ENCODE measurements around the gene CTIF. TPM values are rescaled to one million over a fixed set of nuclear protein-coding genes. Genes with fewer than 3 reads are reported as not detected.

Gene CTIF
- total RNA-seq, 2 donors from 2014 or later, result 64.9 to 70.6 TPM

DNA sequence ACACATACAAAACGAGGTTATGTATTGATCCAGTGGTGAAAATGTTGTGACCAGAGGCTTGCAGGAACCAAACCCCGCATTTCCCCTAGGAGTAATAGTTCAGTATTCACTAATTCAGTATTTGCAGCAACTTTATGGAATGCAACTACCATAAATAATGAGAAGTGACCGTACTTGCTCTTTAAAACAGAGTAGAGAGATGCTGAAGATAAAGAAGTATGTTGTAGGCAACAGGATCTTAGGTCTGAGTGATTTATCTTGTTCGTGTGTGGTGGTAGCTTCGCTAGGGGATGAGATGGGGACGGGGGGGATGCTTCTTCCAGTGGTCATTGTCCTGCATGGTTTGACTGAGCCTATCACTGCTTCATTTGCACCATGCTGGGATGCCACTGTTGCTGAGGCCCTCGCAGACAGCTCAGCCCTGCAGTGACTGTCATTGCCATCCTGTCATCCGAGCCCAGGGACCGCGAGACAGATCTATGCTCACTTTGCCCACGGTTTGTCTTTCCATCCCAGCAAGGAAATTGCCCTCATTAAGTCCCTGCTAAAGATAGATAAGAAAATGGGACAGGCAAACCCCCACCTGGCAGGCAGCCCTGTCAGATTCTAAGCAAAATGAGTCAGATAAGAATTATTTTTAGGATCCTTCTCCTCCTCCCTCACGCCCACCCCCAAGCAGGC is 181.3 kb downstream of the CTIF start:
- ATAC-seq (peak in 1 of 2 donors; percentile 23), DNase-seq (no peak)
- intact Hi-C loops (cut with DNase I), result loop anchor here (5.0 to 10.0 kb wide), 5 partner anchors 47 to 695 kb away; partner anchors contain the start of gene SMAD7 (in 1 of the 2)

DNA sequence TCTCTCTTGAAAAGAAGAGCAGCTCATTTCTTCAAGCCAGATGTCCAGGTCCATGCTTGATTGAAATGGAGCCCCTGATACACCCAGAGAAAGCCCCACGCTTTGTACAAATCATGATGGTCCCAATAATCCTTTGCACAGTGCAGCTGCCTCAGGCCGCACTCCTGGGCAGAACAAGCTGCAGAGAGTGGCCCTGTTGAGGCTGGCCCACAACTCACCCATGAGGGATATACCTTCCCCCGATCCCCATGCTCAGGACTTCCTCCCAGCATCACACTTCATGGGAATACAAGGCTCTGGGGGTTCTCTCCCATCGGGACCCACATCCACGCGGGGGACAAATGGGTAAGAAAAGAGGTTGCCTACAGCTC is 181.8 kb downstream of the CTIF start:
- DNase-seq (no peak), ATAC-seq (no peak)
- intact Hi-C loops (cut with DNase I), result no loop called here

DNA sequence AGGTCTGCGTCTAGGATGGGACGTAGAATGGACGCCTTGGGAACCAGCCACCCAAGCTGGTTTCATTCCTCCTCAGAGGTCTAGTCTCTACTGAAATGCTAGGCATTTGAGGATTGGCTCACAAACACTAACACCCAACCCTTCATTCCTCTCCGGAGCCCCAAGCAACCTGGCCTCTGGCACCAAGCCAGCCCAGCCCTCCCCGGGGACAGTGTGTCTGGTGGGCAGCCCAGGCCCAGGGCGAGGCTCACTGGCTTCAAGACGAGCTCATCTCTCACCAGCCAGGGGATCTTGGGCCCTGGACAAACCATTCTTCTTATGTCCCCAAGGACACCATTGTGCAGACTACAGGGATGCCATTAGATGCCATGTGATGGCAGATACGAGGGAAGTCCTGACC is 182.5 kb downstream of the CTIF start:
- no peak for ATAC-seq
- intact Hi-C loops (cut with DNase I), result no loop called here
- no peak for DNase-seq

DNA sequence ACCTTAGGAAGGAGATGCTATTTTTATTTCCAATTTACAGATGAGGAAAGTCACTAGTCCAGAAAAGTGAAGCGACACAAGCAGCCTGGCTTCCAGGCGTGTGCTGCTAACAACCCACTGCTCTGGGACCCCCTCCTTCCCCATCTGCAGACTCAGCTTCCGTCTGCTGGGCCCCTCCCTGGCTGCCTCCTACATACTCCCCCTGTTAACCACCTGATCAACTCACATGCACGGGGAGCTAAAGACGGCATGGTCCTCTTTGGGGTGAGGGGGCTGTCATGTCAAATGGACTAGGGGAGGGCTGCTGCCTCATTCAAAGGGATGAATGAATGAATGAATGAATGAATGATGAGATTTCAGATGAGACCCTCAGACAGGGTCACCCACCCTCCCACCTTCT is 184.2 kb downstream of the CTIF start:
- DNase-seq (no peak), ATAC-seq (no peak)
- intact Hi-C loops (cut with DNase I), result no loop called here

DNA sequence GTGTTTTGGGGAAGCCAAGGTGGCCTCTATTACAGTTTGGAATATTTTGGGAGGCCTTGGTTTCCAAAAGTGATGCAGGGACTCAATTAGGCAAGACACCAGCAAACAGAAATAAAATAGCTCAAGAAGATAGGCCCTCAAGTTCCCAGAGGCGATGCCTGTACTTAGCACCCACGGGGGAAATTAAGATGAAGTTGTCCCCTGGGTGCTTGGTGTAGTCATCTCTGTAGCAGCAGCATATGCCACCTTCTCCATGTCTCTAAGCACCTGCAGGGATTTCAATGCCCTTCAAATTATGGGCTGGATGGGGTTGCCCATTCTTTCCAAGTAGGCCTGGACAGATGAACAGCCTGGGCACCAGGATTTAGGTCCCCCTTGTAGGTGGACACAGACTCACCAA is 185.0 kb downstream of the CTIF start:
- no peak for ATAC-seq
- intact Hi-C loops (cut with DNase I), result no loop called here
- DNase-seq, result no peak

DNA sequence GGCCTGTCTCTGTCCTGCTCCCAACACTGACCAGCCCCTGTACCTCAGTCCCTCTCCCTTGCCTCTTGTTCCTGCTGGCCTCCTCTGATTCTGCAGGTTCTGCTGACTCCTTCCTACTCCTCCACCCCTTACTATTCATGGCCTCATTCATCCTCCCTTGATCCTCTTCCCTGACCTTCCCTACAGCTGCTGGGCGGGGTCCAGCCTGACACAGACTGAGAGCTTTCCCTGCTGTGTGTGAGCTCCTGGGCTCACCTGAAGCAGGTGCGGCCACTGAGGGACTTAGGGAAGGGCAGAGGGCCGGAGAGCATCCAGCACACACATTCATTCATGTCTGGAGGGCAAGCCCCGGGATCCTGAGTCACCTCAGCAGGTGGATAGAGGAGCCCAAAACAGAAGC is 185.6 kb downstream of the CTIF start:
- DNase-seq (no peak), ATAC-seq (no peak)
- intact Hi-C loops (cut with DNase I), result no loop called here

DNA sequence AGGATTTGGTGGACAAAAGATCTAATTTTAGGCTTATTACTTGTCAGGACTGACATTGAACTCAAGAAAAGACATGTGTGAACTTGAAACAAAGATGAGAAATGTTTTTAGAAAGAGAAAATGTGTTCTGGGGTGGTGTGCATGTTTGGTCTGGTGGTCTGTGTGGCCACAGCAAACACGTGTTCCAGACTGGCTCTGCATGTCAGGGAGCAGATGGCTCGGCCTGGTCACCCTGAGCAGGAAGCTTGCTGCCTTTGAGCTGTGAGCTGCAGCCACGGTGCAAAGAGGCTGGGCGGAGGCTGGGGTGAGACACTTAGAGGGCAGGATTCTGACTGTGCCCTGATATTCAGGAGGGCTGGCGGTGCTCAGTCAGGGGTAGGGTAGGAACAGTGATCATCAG is 186.1 kb downstream of the CTIF start:
- intact Hi-C loops (cut with DNase I), result no loop called here
- ATAC-seq (no peak), DNase-seq (no peak)

DNA sequence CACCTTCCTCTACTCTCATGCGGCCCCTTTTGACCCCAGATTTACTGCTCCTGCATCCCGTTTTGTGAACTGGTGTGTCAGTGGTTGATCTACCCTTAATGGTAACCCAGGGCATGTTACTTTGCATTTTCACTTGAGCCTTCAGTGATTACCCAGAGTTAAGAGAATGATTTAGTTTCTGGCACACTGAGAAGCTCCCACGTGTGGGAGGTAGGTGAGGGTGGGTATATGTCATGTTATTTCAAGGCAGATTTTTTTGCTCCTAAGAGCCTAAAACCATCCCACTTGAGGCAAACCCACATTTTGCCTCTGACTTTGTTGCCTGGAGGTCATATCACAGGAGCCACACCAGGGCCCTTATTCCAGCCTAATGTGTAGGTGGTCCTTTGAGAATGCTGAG is 186.7 kb downstream of the CTIF start:
- no peak for ATAC-seq
- DNase-seq, result no peak
- intact Hi-C loops (cut with DNase I), result no loop called here

DNA sequence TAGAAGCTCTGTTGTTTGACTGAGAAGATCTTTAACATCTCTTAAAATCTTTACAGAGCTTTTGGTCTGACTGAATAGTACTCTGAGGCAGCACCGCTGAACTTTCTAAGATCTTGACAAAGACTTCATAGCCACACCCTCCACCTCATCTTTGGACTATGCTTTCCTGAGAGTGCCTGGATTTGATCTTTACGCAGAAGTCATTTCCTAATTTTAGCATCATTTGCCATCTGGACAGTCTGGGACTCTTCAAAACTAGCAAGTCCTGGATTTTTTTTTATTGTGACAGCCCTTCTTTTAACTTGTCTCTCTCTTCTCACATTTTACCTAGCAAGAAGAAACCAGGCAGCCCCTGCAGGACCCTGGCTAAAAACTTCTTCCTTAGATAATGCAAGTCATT is 188.8 kb downstream of the CTIF start:
- intact Hi-C loops (cut with DNase I), result no loop called here
- ATAC-seq, result peak; percentile 30 to 55
- peak; percentile 6 for DNase-seq

DNA sequence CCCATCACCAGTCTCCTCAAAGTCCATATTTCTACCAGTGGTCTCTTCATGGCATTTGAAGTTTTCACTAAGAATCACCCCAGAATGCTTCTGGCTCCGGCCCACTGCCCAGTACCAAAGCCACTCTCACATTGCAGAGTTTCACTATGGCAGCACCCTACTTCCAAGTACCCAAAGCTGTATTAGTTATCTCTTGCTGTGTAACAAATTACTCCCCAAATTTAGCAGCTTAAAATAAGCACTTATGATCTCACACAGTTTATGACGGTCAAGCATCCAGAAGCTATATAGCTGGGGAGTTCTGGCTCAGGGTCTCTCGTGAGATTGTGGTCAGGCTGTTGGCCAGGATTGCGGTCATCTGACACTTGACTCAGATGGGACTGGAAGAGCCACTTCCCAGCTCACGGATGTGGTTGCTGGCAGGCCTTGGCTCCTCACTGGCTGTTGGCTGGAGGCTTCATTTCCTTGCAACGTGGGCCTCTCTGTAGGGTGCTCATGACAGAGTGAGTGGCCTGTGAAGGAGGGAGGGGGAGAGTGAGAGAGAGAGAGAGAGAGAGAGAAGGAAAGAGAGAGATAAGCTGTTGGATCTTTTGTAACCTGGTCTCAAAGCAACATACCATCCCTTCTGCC is 189.5 kb downstream of the CTIF start:
- peak; percentile 56 to 88 for ATAC-seq
- intact Hi-C loops (cut with DNase I), result no loop called here
- peak; percentile 70 for DNase-seq

DNA sequence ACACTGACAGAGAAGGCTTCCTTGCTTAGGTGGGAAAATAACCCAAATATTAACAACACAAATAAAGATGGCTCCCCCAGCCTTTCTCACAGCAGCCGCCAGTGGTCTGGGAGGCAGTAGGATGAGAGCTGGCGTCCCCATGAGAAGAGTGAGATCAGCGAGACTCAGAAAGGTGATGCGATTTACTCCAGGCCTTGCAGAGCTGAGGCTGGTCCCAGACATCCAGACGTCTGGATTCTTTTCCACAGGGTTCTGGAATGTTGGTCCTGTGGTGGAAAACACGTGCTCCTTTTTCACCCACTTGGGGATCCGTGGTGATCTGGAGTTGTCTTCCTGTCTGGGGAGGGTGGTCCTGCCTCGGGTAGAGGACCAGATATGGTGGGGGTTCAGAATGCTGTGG is 190.6 kb downstream of the CTIF start:
- intact Hi-C loops (cut with DNase I), result no loop called here

DNA sequence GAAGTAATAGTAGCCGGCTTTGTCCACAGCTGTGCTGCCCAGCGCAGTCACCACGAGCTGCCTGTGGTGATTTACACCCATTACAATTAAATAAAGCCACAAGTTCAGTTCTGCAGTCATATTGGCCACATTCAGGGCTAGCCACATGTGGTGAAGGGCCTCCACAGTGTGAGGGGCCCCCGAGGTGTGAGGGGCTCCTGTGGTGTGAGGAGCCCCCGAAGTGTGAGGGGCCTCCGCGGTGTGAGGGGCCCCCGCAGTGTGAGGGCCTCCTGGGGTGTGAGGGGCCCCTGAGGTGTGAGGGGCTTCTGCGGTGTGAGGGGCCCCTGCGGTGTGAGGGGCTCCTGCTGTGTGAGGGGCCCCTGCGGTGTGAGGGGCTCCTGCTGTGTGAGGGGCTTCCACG is 191.2 kb downstream of the CTIF start:
- intact Hi-C loops (cut with DNase I), result no loop called here
- no peak for ATAC-seq
- peak; percentile 5 for DNase-seq

More for the DNA sequence above, 190.6 kb downstream of the CTIF start:
- ATAC-seq, result no peak
- DNase-seq, result peak; percentile 2

DNA sequence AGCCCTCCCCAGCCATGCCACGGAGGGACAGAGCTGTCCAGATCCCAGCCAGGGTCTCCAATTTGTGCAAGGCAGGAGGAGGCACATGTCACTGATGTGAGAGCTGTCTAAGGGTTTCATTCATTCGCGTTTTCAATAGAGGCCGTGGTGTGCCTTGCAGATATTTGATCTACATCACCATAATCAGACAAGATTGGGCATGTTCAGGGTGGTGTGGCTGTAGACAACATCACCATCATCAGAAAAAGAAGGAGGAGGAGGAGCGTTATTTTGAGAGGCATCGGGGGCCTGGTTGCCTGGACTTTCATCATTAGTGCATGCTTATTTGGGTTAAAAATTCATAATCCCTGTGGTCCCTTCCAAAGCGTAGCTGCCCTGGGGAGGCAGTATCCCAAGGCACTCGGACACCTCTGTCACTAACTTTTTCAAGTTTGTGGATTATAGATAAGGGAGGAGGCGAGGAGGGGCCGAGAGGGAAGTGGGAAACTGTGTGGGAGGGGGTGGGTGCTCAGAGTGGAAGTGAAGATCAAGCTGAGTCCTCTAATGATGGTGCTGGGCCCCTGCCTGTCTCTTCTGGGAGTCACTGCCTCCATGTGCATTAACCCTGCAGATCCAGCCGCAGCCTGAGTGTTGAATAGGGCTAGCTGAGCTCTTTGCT is 194.1 kb downstream of the CTIF start:
- intact Hi-C loops (cut with DNase I), result no loop called here
- DNase-seq (no peak), ATAC-seq (no peak)

DNA sequence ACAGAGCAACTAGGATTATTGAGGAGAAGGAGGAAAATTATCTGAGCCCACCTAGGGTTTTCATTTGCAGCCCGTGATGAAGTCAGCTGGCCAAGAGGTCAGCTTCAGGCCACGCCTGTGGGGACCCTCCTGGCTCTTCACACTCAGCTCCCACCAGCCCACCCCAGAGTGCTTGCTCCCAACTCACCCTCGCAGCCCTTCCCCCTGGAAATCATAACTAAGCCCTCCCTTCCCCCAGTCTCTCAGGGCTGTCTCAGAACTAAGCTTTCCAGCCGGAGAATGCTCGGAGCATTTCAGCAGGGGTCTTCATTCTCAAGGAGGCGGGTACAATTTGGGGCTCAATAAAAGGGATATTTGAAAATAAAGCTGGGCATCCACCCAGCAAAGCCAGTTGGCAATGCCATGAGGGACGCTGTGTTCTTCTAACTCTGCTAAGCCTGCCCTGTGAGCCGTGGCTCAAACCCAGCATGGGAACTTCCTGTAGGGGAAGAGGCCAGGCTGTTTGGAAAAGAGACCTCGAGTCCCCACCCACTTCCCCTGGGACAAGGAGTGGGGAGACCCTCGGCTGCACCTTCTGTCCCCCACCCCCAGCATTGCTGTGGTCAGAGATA is 194.9 kb downstream of the CTIF start:
- DNase-seq (no peak), ATAC-seq (peak; percentile 59 to 73)
- intact Hi-C loops (cut with DNase I), result no loop called here

DNA sequence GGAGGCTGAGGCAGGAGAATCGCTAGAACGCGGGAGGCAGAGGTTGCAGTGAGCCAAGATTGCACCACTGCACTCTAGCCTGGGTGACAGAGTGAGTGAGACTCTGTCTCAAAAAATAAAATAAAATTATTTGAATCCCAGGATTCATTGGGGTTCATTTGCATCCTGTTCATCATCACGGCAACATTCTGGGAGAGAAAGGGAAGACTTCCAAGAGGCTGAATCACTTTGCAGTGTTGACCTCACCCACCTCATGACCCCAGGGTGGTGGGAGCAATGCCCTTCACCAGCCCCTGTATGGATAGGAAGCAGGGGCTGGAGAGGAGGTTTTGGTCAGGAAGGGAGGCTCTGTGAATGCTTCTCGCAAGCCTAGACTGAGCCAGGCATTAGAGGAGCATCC is 195.6 kb downstream of the CTIF start:
- DNase-seq (no peak), ATAC-seq (no peak)
- intact Hi-C loops (cut with DNase I), result no loop called here

DNA sequence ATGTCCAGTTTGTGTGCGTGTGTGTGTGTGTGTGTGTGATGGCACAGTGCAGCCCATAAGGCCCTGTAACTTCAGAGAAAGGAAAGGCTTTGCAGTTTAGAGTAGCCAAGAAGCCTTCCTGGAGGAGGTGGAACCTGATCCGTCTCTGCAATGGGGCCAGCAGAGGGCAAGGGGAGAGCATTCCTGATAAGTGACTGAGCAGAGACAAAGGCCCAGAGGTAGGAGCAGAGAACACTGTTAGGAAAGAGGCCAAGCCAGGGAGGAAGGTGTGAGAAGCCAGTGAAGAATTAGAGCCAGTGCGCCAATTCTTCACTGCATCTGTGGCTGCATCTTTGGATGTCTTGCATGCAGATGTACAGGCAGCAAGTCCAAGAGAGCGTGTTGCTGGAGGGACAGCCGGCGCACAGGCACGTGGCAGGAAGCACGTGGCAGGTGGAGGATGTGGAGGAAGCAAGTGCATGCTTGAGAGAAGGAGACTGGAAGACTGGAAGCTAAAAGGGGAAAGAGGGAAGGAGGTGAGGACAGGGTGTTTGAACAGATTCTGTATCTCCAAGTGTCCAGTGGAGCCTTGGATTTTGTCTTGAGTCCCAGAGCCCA is 196.3 kb downstream of the CTIF start:
- ATAC-seq, result peak in 1 of 2 donors; percentile 29
- no peak for DNase-seq
- intact Hi-C loops (cut with DNase I), result no loop called here

DNA sequence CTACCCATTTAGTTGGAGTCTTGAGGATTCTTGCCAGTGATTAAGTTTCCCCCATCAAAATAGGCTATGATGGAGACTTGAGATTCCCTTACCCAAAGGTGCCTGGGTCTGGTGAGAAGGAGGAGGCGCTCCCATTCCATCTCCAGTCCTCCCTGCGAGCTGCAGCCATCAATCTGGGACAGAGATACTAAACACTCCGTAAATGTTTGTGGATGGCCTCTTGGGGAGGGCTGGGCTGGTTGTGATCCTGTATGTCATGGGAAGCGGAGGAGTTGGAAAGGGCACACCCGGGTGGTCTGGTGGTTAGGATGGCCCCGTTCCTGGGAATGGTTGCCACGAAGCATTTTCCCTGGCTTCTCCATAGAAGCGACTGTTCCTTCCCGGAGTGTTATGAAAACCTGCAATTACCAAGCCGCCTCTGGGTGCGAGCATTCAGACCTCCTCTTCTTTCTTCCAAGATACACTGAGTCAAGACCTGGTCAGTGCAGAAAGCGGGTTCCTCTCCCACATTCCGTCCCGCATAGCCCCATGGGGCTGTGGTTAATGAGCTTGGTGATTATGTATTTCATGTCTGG is 196.9 kb downstream of the CTIF start:
- intact Hi-C loops (cut with DNase I), result no loop called here
- DNase-seq, result no peak
- ATAC-seq, result no peak

DNA sequence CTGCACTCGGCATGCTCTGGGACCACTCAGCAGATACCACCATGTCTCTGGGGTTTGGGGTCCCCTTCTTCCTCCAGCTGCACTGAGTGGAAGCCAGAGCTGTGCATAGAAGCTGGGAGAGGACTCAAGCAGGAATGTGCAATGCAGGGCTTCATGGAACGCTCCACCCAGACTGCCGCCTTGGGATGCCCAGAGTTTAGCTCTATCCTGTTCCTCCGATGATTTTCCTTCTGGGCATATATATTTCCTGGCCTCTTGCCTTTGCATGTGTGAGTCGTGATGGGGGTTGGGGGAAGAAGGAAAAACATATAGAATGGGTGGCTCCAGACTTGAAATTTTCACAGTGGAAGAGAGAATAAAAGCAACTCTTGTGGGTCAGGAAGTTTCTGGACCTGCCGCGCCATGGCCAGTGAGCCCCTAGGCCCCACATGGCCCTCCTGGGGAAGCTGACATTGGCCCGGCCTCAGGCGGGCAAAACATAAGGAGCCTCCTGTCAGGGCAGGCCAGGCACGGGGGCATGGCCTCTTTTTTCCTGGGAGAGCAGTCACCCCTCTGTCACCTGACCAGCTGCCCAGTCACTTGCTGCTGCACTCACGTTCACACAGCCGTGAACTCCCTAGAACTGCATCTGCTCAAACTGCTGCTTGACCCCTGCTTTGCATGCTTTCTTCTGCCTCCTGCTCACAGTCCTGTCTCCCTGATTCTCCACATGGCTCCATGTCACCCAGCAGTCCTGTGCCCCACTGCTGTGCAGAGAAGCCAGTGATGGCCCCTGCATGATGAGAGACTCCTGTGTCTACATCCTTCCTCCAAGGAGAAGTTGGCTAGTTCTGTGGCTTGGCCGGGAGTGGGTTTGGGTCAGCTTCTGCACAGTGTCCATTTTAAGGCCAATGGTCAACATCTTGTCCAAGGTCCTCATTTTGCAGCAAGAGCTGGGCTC is 197.8 kb downstream of the CTIF start:
- intact Hi-C loops (cut with DNase I), result no loop called here
- ATAC-seq (no peak), DNase-seq (no peak)
